ENCODE results near the gene HHAT.

DNA sequence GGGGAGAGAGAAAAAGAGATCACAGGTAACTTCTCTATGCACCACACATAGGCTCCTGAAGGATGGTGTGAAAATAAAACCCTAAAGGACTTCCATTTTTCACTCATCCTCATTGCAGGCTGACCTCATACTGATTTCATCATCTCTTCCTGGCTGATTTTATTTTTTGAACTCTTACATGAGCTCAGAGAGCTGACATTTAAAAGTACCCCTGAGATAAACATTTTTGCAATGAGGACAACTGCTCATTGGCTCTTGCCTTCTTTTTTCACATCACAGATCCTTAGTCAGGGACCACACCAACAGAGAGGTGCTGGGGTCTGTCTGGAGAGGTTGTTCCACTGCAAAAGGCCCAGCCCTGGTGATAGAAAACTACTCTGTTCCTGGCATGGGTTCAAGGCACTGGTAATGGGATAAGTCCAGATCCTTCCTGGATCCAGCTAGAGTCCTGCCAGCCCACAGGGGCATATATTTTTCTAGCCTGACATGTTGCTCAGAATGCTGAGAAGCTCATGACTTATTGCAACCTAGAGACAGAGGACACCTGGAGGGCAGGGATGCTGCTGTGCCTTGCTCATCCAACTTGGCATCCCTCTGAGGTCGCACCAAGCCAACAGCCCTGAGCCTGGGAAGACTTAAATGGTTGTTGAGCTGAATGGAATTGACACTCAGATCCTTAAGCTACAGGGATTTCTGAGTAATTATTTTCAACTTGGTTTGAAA is 360.0 kb downstream of the HHAT start:
- TF ChIP-seq, protein P1, sequence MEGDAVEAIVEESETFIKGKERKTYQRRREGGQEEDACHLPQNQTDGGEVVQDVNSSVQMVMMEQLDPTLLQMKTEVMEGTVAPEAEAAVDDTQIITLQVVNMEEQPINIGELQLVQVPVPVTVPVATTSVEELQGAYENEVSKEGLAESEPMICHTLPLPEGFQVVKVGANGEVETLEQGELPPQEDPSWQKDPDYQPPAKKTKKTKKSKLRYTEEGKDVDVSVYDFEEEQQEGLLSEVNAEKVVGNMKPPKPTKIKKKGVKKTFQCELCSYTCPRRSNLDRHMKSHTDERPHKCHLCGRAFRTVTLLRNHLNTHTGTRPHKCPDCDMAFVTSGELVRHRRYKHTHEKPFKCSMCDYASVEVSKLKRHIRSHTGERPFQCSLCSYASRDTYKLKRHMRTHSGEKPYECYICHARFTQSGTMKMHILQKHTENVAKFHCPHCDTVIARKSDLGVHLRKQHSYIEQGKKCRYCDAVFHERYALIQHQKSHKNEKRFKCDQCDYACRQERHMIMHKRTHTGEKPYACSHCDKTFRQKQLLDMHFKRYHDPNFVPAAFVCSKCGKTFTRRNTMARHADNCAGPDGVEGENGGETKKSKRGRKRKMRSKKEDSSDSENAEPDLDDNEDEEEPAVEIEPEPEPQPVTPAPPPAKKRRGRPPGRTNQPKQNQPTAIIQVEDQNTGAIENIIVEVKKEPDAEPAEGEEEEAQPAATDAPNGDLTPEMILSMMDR (IDR thresholded peaks at IDR 0.05), result no peak
- TF ChIP-seq POLR2AphosphoS5 (IDR thresholded peaks at IDR 0.05) (no peak), POLR2A (IDR thresholded peaks at IDR 0.05) (no peak), EP300 (IDR thresholded peaks at IDR 0.05; ENCODE audit: low read depth) (no peak)

All from transverse colon (tissue), 4 donors.